Astrocyte (in vitro differentiated cells and primary cell): Measurements from ENCODE around the gene PAM16.

Source experiments
- EZH2 ChIP-seq: IDR thresholded peaks from 2 replicates; pipeline ENCODE4 v1.6.1; 2012; ENCODE audit warnings: mild to moderate bottlenecking, low read length, inconsistent platforms; ENCODE audit not compliant: insufficient read depth
- TF ChIP-seq, protein P1 (sequence below): IDR thresholded peaks from 2 replicates; pipeline ENCODE4 v1.5.1; 2011; ENCODE audit warnings: low read depth, mild to moderate bottlenecking, inconsistent platforms, low read length, moderate library complexity; ENCODE audit not compliant: insufficient read depth

DNA sequence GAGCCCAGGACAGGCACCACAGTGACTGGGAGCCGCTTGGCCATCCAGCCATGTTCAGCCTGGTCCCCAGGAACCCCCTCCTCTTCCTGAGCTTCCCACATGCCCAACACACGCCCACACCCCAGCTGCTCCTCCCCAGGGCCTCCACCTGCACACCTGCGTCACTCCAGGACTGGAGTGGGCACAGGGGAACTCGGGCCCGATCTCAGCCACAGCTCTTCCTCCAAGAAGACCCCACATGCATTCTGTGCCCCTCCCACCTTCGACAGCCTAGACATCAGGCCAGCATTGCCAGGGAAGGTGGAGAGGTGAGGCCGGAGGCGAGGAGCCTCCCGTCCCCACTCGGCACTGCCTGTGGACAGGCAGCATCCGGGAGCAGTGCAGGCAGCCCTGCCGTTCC, 14.5 kb upstream of the PAM16 start:
- TF ChIP-seq, protein P1, sequence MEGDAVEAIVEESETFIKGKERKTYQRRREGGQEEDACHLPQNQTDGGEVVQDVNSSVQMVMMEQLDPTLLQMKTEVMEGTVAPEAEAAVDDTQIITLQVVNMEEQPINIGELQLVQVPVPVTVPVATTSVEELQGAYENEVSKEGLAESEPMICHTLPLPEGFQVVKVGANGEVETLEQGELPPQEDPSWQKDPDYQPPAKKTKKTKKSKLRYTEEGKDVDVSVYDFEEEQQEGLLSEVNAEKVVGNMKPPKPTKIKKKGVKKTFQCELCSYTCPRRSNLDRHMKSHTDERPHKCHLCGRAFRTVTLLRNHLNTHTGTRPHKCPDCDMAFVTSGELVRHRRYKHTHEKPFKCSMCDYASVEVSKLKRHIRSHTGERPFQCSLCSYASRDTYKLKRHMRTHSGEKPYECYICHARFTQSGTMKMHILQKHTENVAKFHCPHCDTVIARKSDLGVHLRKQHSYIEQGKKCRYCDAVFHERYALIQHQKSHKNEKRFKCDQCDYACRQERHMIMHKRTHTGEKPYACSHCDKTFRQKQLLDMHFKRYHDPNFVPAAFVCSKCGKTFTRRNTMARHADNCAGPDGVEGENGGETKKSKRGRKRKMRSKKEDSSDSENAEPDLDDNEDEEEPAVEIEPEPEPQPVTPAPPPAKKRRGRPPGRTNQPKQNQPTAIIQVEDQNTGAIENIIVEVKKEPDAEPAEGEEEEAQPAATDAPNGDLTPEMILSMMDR = no peak
- TF ChIP-seq EZH2 = no peak
